GM19043 (cell line): ENCODE data around the gene HOXA6.

Experiments used
- ATAC-seq: cut with Tn5 transposase; IDR thresholded peaks from one replicate; pipeline ENCODE4 v1.9.1; 2021; ENCODE audit warnings: low read depth; ENCODE audit not compliant: unreplicated experiment

HOXA6 gene

GRCh38 chr7:27126596-27127327 lies 20.8 kb downstream of the HOXA6 start:
- no peak for ATAC-seq

GRCh38 chr7:27125986-27126394 lies 21.6 kb downstream of the HOXA6 start:
- no peak for ATAC-seq

GRCh38 chr7:27124902-27125689 lies 22.5 kb downstream of the HOXA6 start:
- ATAC-seq, result no peak

GRCh38 chr7:27124096-27124901 lies 23.3 kb downstream of the HOXA6 start:
- ATAC-seq, result no peak

- no peak for ATAC-seq
Measured at GRCh38 chr7:27123477-27124053, 24.0 kb downstream of the HOXA6 start.

GRCh38 chr7:27123007-27123476 lies 24.5 kb downstream of the HOXA6 start:
- ATAC-seq, result no peak

- ATAC-seq, result no peak
Measured at GRCh38 chr7:27122077-27122910, 25.3 kb downstream of the HOXA6 start.

- ATAC-seq, result no peak
Measured at GRCh38 chr7:27121684-27122076, 25.9 kb downstream of the HOXA6 start.

GRCh38 chr7:27119412-27119911 lies 28.1 kb downstream of the HOXA6 start:
- ATAC-seq, result no peak

- no peak for ATAC-seq
Measured at GRCh38 chr7:27118580-27118979, 29.0 kb downstream of the HOXA6 start.

- ATAC-seq, result no peak
Measured at GRCh38 chr7:27117887-27118491, 29.6 kb downstream of the HOXA6 start.

GRCh38 chr7:27116962-27117886 lies 30.4 kb downstream of the HOXA6 start:
- ATAC-seq, result no peak

- no peak for ATAC-seq
Measured at GRCh38 chr7:27116031-27116961, 31.3 kb downstream of the HOXA6 start.

- ATAC-seq, result no peak
Measured at GRCh38 chr7:27115221-27116026, 32.1 kb downstream of the HOXA6 start.

GRCh38 chr7:27114881-27115220 lies 32.7 kb downstream of the HOXA6 start:
- no peak for ATAC-seq

- ATAC-seq, result no peak
Measured at GRCh38 chr7:27113991-27114769, 33.4 kb downstream of the HOXA6 start.
